ENCODE data around the gene CCSAP. TPM values are rescaled to one million over a fixed set of nuclear protein-coding genes. Genes with fewer than 3 reads are reported as not detected.

Gene CCSAP
- total RNA-seq, 4 donors from 2014 or later = 1.8 to 5.8 (median 2.8) TPM

DNA sequence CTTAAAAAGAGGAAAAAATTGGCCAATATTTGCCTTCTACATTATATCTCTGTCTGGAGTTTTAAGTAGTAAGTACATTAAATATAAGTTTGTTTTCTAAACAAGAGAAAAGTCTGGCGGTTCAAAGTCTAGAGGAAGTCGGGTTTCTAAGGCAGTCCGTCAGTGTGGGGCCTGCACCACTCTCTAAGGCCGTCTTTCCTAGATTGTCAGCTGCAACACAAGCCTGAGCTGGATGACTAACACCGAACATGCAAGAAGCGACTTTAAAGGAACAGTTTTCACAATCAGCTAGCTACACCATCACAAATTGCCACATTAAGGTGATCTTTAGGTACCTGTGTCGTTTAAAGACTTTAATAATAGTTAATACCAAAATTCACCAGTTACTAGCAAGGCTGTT is 19.6 kb downstream of the CCSAP start:
- no peaks in the 10 kb centered on the region for H3K9me3 ChIP-seq
- peaks cover 0 to 6% (median 0%) of the 10 kb centered on the region in 4 donors for H3K4me1 ChIP-seq
- H3K36me3 ChIP-seq = peaks cover 0 to 30% (median 0%) of the 10 kb centered on the region in 3 donors
- no peak overlapping the region for H3K4me3 ChIP-seq
- DNase-seq = no peak
- TF ChIP-seq CTCF (IDR thresholded peaks at IDR 0.05) (no peak), POLR2A (IDR thresholded peaks at IDR 0.05) (no peak)
- no peaks in the 10 kb centered on the region for H3K27me3 ChIP-seq
- H3K27ac ChIP-seq = no peak overlapping the region

DNA sequence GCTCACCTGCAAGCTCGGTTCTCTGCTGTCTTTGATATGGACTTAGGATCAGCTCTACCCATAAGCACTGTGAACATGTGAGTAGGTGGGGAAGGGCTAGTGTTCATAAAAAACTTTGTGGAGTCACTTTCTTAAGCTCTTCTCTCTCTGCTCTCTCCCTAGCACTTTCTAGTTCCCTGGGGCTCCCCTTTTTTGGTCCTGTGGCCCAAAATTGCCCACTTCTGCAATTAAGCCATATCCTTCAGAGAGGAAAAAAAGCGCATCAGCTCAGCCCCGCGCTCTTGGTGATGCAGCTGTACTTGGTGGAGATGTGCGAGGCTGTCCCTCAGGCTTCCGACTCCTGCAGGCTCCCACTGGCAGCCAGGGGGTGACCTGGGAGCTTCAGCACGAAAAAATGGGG is 23.4 kb downstream of the CCSAP start:
- DNase-seq = no peak
- H3K4me3 ChIP-seq = no peak overlapping the region
- peaks cover 0 to 30% (median 0%) of the 10 kb centered on the region in 3 donors for H3K36me3 ChIP-seq
- H3K27ac ChIP-seq = no peak overlapping the region
- TF ChIP-seq POLR2A (IDR thresholded peaks at IDR 0.05) (no peak), CTCF (IDR thresholded peaks at IDR 0.05) (no peak)
- H3K9me3 ChIP-seq = no peaks in the 10 kb centered on the region
- H3K27me3 ChIP-seq = no peaks in the 10 kb centered on the region
- H3K4me1 ChIP-seq = no peaks in the 10 kb centered on the region

- TF ChIP-seq CTCF (IDR thresholded peaks at IDR 0.05) (no peak), POLR2A (IDR thresholded peaks at IDR 0.05) (no peak)
- no peak overlapping the region for H3K4me3 ChIP-seq
- no peak overlapping the region for H3K27ac ChIP-seq
- peaks cover 0 to 23% (median 0%) of the 10 kb centered on the region in 3 donors for H3K36me3 ChIP-seq
- DNase-seq = no peak
- H3K27me3 ChIP-seq = no peaks in the 10 kb centered on the region
- H3K4me1 ChIP-seq = no peaks in the 10 kb centered on the region
- no peaks in the 10 kb centered on the region for H3K9me3 ChIP-seq
Observed at GRCh38 chr1:229318056-229318455, 24.8 kb downstream of the CCSAP start.

DNA sequence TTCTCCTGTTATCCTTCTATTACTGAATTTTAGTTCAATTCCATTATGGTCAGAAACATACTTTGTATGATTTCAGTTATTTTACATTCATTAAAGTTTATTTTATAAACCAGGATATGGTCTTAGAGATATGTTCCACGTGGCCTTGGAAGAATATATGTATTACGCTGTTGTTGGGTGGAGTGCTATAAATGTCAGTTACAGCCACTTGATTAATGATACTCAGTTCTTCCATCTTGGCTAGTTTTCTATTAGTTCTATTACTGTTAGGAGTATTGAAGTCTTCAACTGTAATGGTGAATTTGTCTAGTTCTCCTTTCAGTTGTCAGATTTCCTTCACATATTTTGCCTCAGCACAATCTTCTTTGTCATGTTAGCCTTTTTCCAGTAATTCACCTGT is 26.7 kb downstream of the CCSAP start:
- Histone ChIP-seq H3K4me1 (no peaks in the 10 kb centered on the region), H3K4me3 (no peak overlapping the region), H3K27me3 (no peaks in the 10 kb centered on the region), H3K36me3 (peaks cover 0 to 12% (median 0%) of the 10 kb centered on the region in 3 donors), H3K9me3 (no peaks in the 10 kb centered on the region), H3K27ac (no peak overlapping the region)
- DNase-seq = no peak
- TF ChIP-seq CTCF (IDR thresholded peaks at IDR 0.05) (no peak), POLR2A (IDR thresholded peaks at IDR 0.05) (no peak)

DNA sequence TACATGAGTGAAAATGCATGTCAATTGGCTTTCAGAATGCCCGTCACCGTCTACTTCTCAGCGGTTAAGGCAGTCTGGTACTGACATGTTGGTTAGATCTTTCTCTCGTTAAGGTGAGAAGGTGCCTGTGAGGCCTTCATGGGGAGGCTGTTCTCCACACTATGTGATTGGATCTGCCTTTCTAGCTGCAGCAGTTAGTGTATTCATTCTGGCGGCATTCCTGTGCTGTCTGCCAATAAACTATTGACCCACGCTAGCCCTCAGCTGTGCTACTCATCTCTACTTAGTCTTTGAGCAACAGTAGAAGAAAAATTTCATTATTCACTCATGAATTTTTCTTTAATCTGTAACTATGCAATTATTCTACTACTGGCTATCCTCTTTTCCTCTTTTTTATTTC is 32.0 kb downstream of the CCSAP start:
- Histone ChIP-seq H3K27me3 (no peaks in the 10 kb centered on the region), H3K9me3 (no peaks in the 10 kb centered on the region)

More for the DNA sequence above, 32.0 kb downstream of the CCSAP start:
- no peak for DNase-seq
- Histone ChIP-seq H3K27ac (no peak overlapping the region), H3K4me1 (no peaks in the 10 kb centered on the region), H3K36me3 (peaks cover 0 to 26% (median 0%) of the 10 kb centered on the region in 3 donors), H3K4me3 (no peak overlapping the region)
- TF ChIP-seq POLR2A (IDR thresholded peaks at IDR 0.05) (no peak), CTCF (IDR thresholded peaks at IDR 0.05) (no peak)

Measured in Peyer's patch (tissue), 4 donors.